A549 (cell line): ENCODE measurements around the gene LPCAT4.

Experiments used
- CTCF ChIP-seq: fragments of >200 bp; sonication (Bioruptor Twin); formaldehyde crosslinking; IDR thresholded peaks from 3 replicates; pipeline ENCODE4 v1.5.1; 2016
- E2F6 ChIP-seq: IDR thresholded peaks from 2 replicates; pipeline ENCODE4 v1.6.1; 2012; ENCODE audit warnings: low read depth, borderline replicate concordance
- RNF2 ChIP-seq: fragments of 200-600 bp; sonication (generic); IDR thresholded peaks from 2 replicates; pipeline ENCODE4 v1.6.1; 2016; ENCODE audit warnings: low read depth, mild to moderate bottlenecking, antibody characterized with exemption, moderate library complexity, borderline replicate concordance

DNA sequence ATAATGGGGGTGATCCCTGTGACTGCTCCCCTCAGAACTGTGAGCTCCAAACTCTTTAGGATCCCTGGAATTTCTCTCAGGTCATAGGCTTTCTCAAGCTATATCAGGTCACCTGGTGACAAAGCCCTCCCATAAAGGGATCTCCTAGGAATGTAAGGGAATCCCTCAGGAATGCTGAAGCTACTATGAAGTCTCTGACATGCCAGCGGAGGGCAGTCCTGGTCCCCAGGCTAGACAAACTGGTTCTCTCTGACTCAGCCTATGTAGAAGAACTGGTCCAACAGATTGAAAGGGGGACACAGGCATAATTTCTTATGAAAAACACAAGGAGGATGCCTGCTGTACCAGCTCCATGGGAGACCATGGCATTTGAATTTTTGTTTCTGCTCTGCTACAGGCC lies 6.7 kb downstream of the LPCAT4 start:
- TF ChIP-seq RNF2 (no peak), E2F6 (no peak), CTCF (no peak)
